Measurements from ENCODE around the gene TIMELESS. TPM values are rescaled to one million over a fixed set of nuclear protein-coding genes. Genes with fewer than 3 reads are reported as not detected.

TIMELESS gene
- total RNA-seq, 1 donor from 2014 or later, result 10.6 TPM

- DNase-seq, result no peak
- Histone ChIP-seq H3K9me3 (peaks cover 9% of the 10 kb centered on the region), H3K27ac (no peak overlapping the region), H3K4me3 (no peak overlapping the region), H3K27me3 (ENCODE audit: low read depth) (no peaks in the 10 kb centered on the region), H3K36me3 (no peaks in the 10 kb centered on the region), H3K4me1 (no peaks in the 10 kb centered on the region)
- no peak for ATAC-seq
- TF ChIP-seq CTCF (IDR thresholded peaks at IDR 0.05), result no peak
- intact Hi-C loops (cut with DNase I), result no loop called here
Measured at GRCh38 chr12:56398324-56398723, 50.9 kb downstream of the TIMELESS start.

DNA sequence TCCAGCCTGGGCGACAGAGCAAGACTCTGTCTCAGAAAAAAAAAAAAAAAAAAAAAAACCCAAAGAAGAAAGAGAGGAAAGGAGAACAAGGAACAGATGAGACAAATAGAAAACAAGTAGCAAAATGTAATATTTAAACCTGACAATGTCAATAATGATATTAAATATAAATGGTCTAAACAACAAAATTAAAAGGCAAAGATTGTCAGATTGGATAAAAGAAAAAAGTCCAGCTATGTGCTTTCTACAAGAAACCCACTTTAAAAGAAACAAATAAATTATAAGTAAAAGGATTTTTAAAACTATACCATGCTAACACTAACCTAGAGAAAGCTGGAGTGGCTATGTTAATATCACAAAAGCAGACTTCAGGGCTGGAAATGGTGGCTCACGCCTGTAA is 56.9 kb downstream of the TIMELESS start:
- ATAC-seq, result no peak
- no peak for TF ChIP-seq CTCF (IDR thresholded peaks at IDR 0.05)
- DNase-seq, result no peak
- H3K4me1 ChIP-seq, result no peaks in the 10 kb centered on the region
- no peak overlapping the region for H3K27ac ChIP-seq
- intact Hi-C loops (cut with DNase I), result no loop called here
- no peak overlapping the region for H3K4me3 ChIP-seq
- no peaks in the 10 kb centered on the region for H3K9me3 ChIP-seq
- no peaks in the 10 kb centered on the region for H3K36me3 ChIP-seq
- no peaks in the 10 kb centered on the region for H3K27me3 ChIP-seq (ENCODE audit: low read depth)

DNA sequence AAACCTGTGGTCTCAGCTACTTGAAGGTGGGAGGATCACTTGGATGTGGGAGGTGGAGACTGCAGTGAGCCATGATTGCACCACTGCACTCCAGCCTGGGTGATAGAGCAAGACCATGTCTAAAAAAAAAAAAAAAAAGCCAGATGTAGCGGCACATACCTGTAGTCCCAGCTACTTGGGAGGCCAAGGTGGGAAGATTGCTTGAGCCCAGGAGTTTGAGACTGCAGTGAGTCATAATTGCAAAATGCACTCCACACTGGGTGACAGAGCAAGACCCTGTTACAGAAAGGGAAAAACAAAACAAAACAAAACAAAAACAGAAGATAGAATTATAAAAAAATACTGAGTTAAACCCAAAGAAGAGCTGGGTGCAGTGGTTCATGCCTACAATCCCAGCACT is 57.5 kb downstream of the TIMELESS start:
- Histone ChIP-seq H3K9me3 (no peaks in the 10 kb centered on the region), H3K36me3 (no peaks in the 10 kb centered on the region), H3K27me3 (ENCODE audit: low read depth) (no peaks in the 10 kb centered on the region), H3K27ac (no peak overlapping the region), H3K4me3 (no peak overlapping the region), H3K4me1 (no peaks in the 10 kb centered on the region)
- DNase-seq (no peak), ATAC-seq (no peak)
- no peak for TF ChIP-seq CTCF (IDR thresholded peaks at IDR 0.05)
- intact Hi-C loops (cut with DNase I), result no loop called here

DNA sequence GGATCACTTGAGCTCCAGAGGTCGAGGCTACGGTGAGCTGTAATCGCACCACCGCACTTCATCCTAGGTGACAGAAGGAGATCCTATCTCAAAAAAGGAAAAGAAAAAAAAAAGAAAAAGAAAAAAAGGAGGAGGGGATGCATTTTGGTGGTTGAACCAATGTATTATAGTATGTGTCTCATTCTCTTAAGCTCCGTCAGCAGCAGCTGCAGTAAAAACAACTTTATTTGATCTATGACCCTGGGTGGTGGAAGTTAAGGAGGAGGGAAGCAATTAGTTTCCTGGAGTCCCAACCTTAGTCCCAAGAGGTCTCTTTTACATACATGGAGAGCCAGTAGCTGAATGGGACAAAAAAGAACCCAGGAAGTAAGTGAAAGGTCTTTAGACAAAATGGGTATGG is 59.8 kb downstream of the TIMELESS start:
- H3K4me1 ChIP-seq, result no peaks in the 10 kb centered on the region
- H3K36me3 ChIP-seq, result no peaks in the 10 kb centered on the region
- H3K9me3 ChIP-seq, result no peaks in the 10 kb centered on the region
- H3K27ac ChIP-seq, result no peak overlapping the region
- no peak overlapping the region for H3K4me3 ChIP-seq
- ATAC-seq, result no peak
- TF ChIP-seq CTCF (IDR thresholded peaks at IDR 0.05), result no peak
- H3K27me3 ChIP-seq (ENCODE audit: low read depth), result no peaks in the 10 kb centered on the region
- no peak for DNase-seq
- intact Hi-C loops (cut with DNase I), result no loop called here

GRCh38 chr12:56387152-56387736 is 62.0 kb downstream of the TIMELESS start:
- no peak for TF ChIP-seq CTCF (IDR thresholded peaks at IDR 0.05)

DNA sequence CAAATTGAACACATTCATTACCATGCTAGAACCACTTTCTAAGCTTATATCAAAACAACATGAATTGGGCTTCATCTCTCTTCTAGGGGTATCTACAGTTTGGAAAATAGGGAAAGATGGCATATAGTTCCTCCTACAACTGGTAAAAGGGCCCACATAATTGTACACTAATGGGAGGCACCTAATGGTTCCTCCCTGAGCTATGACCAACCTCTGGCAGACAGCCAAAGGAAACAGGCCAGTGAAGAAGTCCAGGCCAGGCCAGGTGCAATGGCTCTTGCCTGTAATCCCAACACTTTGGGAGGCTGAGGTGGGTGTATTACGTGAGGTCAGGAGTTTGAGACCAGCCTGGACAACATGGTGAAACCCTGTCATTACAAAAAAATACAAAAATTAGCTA is 63.4 kb downstream of the TIMELESS start:
- no peak overlapping the region for H3K27ac ChIP-seq
- H3K9me3 ChIP-seq, result no peaks in the 10 kb centered on the region
- H3K27me3 ChIP-seq (ENCODE audit: low read depth), result no peaks in the 10 kb centered on the region
- H3K4me1 ChIP-seq, result no peaks in the 10 kb centered on the region
- no peak for ATAC-seq
- intact Hi-C loops (cut with DNase I), result no loop called here
- no peak overlapping the region for H3K4me3 ChIP-seq
- no peak for TF ChIP-seq CTCF (IDR thresholded peaks at IDR 0.05)
- DNase-seq, result no peak
- no peaks in the 10 kb centered on the region for H3K36me3 ChIP-seq

More at GRCh38 chr12:56387152-56387736, 62.0 kb downstream of the TIMELESS start:
- no peak overlapping the region for H3K4me3 ChIP-seq
- H3K9me3 ChIP-seq, result no peaks in the 10 kb centered on the region
- no peaks in the 10 kb centered on the region for H3K36me3 ChIP-seq
- ATAC-seq (no peak), DNase-seq (no peak)
- H3K27me3 ChIP-seq (ENCODE audit: low read depth), result no peaks in the 10 kb centered on the region
- H3K4me1 ChIP-seq, result no peaks in the 10 kb centered on the region
- H3K27ac ChIP-seq, result no peak overlapping the region
- intact Hi-C loops (cut with DNase I), result no loop called here
